ENCODE measurements around the gene PITPNM2.

The PITPNM2 gene

DNA sequence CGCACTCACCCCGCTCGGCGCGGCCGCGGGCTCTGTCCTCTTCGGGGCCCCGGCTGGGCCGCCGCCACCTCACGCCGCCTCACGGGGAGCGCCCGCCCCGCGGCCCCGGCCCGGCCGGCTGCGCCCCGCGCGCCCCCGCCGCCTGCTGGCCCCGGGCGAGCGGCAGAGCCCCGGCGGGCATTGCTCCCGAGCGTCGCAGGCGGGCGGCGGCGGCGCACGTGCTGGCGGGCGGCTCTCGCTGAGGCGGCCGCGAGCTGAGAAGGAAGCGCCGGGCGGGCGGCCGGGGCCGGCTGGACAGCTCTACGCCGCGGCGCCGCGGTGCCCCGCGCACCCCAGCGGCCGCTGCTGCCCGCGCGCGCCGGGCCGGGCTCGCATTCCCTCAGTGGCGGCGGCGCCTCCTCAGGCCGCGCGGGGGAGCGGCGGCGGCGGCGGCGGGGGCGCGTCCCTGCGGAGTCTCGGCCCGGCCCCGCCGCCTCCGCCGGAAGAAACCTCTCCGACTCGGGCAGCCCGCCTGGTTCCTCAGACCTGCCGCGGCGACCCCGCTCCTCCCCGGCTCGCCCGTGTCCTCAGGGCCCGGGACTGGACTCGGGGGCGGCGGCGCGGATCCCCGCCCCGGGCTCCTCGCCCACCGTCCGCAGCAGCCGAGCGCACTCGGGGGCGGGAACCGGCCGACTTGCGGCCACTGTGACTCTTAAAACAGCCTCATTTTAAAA lies at the start of gene PITPNM2:
Gene PITPNM2 (minus strand): TSS at position 347 of the 713 bp plus-strand sequence. CDS start 116,500 bp downstream, outside the sequence.
- peak; percentile 40 for DNase-seq

DNA sequence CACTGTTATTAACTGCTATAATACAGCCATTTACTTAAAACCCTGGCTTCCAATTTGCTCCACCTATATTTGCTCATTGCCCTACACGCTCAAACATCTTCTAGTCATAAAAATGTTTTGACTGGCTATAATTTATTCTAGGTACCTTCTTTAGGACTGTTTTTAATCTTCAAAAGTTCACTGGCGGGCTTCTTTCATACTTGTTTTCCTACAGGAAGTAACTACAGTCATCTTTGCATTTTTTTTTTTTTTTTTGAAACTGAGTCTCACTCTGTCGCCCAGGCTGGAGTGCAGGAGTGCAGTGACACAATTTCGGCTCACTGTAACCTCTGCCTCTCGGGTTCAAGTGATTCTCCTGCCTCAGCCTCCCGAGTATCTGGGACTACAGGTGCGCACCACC lies 49.5 kb upstream of the PITPNM2 start:
- DNase-seq = no peak

DNA sequence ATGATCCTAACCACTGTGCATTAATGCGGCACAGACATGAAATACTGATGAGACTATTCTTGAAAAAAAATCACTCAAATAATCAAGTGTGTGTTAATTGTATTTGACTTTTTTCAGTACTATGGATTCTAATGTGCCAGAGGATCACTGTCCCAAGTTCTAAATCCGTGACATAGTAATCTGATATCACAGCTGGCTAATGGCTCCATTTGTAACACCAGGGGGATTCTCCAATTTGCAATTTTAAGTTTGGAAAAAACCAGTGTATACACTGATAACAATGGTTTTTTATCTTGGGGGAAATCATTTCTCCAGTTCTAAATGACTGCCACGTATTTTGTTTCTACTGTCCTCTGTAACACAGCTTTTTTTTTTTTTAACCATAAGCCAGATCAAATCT lies 49.0 kb upstream of the PITPNM2 start:
- DNase-seq = no peak

DNA sequence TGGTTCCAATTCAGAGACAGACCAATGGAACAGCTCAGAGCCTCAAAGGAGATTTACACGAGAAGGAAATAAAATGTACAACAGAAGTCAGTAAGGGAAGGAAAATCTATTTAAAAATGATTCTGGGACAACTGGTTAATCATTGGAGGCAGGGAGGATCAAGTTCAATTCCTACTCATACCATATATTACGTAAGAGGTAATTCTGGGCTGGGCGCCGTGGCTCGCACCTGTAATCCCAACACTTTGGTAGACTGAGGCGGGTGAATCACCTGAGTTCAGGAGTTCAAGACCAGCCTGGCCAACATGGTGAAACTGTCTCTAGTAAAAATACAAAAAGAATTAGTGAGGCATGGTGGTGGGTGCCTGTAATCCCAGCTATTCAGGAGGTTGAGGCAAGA lies 36.7 kb upstream of the PITPNM2 start:
- no peak for DNase-seq

DNA sequence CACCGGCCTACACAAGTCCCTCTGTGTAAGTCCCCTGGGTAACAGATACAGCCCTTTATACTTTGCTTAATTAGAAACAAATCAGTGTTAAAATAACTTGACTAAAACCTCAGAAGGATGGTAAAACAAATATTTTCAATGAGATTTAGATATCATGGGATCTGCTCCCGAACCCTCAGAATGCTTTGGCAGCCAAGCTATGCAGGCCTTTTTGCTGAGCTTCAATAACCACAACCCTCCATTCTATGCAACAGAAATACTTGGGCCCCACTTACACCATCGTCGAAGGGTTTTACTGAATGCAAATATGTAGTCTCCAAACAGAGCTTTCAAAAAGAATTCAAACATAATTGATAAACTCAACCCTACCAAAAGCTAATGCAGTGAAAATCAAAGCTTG lies 29.3 kb upstream of the PITPNM2 start:
- no peak for DNase-seq

DNA sequence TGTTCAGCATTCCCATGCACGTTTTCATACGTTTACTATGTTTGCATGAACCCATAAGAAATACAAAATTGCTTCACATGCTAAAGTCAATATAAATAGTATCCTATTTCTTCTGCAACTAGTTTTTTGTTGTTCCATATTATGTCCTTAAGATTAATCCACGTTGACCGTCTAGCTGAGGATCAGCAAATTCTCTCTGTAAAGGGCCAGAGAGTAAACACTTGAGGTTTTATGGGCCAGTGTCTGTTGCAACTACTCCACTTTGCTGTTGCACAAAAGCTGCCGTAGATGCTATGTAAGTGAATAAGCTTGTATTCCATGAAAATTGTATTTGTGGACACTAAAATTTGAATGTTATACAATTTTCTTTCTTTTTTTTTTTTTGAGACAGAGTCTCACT lies 21.1 kb upstream of the PITPNM2 start:
- peak; percentile 83 for DNase-seq

DNA sequence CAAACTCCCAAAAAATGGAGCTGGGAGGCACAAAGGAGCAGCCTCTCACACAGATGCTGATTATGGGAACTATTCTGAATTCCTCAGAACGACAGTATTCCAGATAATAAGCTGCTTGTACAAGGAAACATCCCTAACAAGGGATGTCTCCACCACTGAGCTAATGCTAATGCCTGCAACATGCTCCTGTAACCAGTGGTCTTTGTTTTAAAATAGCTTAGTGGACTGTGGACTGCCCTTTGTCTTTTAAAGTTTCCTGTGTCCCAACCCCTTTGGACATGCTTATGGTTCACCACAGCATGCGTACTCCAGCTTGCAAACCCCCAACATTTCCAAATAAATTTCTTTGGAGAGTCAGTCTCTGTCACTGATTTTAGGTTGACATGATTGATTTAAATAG lies 16.4 kb upstream of the PITPNM2 start:
- DNase-seq = no peak

DNA sequence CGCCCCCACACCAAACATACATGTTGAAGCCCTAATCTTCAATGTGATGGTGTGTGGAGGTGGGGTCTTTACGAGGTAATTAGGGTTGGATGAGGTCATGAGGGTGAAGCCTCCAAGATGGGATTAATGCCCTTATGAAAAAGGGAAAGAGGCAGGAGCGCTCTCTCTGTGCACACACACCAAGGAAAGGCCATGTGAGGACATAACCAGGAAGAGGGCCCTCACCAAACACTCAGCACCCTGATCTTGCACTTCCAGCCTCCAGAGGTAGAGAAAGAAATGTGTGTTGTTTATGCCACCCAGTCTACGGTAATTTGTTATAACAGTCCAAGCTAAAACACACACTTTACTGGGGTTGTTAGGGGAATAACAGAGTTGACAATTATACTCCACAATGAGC lies 14.6 kb upstream of the PITPNM2 start:
- peak; percentile 71 for DNase-seq

DNA sequence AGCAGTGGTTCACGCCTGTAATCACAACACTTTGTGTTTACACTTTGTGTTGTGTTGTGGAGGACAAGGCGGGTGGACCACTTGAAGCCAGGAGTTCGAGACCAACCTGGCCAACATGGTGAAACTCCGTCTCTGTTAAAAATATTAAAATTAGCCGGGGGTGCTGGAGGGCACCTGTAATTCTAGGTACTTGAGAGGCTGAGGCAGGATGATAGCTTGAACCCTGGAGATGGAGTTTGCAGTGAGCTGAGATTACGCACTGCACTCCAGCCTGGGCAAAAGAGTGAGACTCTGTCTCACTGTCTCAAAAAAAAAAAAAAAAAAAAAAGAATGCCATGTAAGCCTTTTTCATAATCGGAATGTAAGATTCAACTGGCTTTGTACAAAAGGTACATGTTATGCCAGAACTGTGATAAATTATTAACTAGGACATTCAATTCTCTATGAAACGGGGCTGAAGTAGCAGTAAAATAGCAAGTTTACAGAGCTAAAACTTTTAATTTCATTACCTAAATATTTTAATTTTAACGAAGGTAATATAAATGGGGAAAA lies 13.9 kb upstream of the PITPNM2 start:
- no peak for DNase-seq

DNA sequence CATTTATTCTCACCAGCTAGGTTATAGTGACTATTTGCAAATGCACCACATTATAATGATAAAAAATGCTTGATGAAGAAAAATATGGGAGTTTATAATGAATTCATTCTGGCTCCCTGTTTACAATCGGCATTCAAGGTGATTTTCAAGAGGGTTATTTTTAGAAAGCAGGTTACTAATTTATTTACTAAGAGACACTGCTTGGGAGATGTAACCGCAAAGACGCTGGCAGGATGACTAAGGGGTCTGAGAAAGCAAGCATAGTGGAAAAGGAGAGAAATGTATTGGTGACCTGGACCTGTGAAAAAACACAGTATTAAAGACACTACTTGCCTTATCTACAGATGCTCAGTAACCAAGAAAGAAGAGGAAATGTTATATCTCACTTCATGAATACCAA lies 13.3 kb upstream of the PITPNM2 start:
- DNase-seq = no peak

DNA sequence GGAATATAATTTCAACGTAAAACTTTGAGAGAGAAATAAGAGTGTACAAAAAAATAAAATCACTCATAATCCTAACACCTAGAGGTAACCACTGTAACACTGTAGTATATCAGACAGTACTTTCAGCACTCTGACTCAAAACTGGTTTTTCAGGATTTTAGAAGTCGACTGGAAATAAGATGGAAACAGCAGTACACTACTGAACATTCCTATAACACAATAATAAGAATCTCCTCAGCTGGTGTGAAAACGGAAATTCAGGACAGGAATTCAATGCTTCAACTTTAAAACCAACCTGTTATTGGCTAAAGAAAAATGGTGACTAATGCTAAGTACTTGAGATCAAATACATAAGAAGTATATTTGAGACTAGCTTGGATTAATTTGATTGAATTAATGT lies 12.3 kb upstream of the PITPNM2 start:
- peak; percentile 76 for DNase-seq

DNA sequence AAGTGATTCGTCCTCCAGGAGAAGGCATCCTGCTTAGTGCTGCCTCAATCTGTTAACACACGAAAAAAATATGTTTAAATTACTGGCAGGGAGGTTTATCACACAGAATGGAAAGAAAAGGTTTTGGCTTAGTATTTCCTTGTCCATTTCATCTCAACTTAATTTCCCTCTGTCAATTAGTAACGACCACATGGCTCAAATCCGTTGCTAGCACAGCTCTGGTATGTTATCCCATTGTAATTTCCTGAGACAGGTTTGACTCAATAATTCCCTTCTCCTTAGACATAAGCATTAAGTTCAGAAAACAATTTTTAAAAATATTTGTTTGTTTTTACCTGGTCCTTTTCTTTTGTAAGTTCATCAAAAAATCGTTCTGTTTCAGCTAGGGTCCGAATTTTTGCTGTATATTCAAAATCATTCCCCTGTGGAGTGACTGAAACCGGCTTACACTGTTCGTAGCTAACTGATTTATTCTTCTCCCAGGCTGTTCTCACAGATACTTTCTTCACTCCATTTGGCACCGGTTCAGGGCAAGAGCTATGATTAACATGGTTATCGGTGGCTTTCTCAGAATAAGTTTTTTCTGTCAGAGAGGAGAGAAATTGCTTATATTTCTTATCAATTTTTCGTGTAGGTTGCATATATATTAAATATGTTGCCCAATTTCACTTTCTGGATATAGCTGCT lies 10.1 kb upstream of the PITPNM2 start:
- no peak for DNase-seq

DNA sequence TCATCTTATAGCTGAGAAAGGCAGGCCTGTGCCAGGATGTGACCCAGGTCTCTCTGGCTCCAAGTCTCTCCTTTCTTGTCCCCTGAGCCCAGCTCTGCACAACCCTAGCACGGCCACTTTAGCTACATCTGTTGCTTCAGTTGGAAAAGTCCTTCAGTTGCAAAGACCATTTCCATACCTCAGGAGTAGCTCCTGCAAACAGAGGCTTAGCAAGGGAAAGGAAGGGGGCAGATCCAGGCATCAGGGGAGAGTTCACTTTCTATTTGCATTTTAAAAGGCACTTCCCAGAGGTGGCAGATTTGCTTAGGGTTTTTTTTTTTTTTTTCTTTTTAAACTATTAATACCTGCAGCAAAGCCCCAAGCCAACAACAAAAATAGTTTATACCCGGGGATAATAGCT lies 3.0 kb upstream of the PITPNM2 start:
- DNase-seq = peak; percentile 31

DNA sequence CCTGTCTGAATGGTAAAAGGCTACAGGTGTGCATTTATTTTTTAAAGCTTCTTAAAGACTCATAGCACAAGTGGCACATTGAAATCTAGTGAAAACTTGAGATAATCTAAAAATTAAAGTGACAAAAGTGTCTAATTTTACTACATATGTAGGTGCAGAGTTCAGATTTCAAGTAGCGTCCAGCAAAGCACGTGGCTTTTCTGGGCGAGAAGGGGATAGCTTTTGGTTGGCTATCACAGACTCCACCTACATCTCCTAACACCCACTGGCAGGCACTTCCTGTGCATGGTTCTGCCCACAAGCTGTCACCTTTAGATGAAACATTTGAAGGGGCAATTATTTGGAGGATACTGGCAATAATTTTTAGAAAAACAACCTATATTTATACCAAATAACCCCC lies 1.9 kb upstream of the PITPNM2 start:
- peak; percentile 22 for DNase-seq

DNA sequence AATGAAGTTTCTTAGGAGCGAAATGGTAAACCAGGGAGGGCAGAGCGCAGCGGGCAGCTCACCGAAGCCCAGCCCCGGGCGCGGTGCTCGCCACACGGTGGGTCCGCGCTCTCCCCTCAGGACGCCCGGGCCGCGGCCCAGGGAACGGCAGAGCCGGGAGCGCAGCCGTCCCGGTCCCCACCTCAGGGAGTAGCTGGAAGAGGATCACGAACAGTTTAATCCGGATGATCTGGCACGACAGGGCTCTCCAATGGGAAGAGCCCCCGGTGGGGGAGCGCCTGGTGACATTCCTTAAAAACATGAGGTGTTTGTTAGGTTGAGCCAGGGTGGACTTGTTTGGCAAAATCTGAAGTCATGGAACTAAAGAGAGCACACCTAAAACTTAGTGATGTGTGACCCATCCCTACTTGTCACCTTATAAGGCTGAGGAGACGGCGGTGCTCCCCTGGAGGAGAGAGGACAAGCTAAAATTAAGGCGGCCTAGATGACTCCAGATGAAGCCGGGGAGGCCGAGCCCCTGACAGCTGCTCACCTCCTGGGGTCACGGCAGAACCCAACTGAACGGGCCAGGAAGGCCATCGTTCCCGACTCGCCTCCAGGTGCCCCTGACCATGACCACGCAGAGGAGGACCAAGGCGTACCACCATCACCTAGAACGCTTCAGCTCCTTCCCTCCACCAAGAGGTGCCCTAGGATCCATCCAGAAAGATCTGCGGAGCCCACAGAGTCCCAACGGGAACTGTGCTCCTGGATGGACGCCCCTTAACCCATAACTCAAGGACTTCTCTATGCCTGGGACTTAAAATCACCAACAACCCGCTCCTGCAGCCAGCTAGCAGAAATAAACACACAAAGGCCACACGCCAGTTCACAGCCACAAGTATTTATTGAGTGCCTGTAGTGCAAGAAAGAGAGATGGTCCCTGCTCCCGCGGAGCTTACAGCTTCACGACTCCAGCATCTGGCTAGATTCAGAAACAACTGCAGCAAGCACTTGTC lies 866 bp upstream of the PITPNM2 start:
- peak; percentile 39 for DNase-seq

DNA sequence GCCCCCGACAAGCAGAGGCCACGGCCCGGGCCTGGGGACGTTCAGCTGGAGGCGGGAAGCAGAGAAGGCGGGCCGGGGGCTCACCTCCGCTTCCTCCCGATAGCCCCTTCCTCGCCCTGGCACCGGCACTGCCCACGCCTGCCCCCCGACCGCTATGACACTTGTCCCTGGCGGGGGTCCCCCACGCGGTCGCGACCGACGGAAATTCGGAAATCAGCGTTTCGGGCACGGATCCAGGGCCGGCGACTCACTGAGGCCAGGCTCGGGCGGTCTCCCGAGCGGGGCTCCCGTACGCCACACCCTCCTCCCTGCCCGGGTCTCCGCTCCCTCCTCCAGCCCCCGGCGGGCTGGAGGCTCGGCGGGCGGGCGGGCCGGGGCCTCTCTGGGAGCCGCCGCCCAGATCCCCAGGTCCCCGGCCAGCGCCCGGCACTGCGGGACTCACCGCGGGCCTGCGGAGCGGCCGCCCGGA lies 581 bp downstream of the PITPNM2 start:
- DNase-seq = peak; percentile 28

DNA sequence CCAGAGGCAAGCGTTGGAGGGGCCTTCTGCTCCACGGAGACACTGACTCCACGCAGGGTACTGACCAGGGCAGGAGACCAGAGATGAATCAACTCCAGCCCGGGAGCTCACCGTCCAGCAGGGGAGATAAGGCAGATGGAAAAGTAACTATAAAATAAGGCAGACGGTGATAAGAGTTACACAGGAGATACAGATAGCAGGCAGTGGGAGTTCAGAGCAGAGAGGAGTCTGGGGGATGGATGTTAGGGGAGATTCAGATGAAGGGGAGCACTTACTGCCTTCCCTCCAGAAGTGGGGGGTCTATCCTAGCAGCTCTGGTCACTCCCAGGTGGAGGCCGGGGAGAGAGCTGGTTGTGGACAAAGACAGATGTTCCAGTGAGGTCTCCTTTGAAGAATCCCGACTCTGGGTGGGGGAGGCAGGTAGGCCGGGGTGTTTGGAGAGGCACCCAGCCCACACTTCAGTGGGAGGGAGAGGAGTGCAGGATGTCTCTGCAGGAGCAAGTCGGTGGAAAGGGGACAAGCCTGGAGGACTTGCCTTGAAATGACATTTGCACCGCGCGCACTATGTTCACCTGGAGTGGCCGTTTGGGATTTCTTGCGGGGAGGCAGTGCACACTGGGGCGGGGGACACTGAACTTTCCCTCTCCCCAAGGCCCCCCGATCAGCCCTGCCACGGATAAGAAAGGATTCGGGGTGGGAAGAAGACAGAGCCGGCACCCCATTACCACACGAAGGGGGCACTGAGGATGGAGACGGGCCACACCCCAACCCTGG lies 1.2 kb downstream of the PITPNM2 start:
- DNase-seq = no peak

DNA sequence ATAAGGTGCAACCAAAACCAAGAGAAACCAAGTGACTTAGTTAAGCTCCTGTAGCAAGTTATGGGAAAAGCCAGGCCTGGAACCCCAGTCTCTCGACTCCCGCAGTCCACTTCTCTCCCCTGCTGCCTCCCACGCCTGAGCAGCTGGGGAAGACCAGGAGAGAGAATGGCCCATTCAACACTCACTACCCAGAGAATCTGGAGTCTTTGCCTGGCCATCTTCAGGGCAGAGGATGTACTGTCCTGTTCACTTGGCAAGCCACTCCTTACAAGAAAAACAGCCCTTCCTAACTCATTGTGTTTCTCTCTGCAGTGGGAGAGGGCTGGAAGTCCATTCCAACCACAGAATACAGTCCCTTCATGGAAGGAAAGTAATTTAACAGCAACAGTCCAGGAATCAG lies 1.8 kb downstream of the PITPNM2 start:
- DNase-seq = no peak

DNA sequence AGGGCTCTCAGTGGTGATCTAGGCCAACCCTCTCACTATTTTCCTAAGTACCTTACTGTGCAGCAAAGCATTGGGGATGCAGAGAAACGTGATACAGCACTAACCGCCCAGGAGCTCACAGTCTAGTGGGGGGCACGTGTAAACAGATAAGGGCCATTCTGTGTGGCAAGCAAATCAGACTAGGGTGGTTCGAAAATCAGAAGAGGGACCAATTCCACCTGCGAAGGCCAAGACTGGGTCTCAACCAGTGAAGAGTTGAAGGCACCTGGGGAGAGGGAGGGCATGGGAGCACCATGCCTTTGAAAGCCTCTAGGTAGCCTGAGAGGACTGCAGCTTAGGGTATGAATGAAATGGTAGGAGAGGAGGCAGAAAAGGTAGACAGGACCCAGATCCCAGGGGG lies 2.2 kb downstream of the PITPNM2 start:
- peak; percentile 37 for DNase-seq

DNA sequence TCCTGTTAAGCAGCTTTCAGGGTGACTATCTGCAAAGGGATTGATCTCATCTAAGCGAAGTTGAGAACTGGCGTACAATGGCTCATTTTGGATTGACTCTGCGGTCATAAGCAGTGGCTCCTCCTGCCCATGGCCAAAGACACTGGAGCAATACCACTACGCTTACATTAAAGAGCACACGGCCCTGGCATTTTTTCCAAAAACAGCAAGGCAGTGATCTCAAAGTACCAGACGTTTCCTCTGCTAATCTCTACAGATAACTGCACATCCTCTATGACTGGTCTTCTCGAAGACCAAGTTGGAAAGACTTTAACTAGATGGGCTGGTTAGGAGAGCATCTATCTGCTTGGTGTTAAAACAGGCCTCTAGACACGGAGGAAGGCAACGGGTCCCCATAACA lies 2.7 kb downstream of the PITPNM2 start:
- DNase-seq = no peak

DNA sequence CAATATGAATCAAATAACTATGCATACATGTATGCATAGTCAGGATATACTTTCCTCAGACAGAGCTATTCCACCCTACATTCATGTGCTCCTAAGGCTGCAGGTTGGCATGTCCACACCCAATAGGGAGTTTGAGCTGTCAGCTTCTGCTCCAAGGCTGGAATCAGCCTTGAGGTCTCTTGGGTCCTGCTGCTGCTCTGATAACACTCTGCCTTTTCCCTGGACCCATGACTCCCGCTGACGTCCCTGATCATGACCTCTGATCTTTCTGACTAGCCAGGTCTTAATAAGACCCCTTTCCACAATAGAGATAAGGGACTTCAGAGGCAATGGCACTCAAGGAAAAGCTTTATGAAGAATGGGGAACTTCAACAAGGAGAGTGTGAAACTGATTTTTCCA lies 5.7 kb downstream of the PITPNM2 start:
- no peak for DNase-seq
